Measurements from ENCODE around the gene SOX1.

Gene SOX1

DNA sequence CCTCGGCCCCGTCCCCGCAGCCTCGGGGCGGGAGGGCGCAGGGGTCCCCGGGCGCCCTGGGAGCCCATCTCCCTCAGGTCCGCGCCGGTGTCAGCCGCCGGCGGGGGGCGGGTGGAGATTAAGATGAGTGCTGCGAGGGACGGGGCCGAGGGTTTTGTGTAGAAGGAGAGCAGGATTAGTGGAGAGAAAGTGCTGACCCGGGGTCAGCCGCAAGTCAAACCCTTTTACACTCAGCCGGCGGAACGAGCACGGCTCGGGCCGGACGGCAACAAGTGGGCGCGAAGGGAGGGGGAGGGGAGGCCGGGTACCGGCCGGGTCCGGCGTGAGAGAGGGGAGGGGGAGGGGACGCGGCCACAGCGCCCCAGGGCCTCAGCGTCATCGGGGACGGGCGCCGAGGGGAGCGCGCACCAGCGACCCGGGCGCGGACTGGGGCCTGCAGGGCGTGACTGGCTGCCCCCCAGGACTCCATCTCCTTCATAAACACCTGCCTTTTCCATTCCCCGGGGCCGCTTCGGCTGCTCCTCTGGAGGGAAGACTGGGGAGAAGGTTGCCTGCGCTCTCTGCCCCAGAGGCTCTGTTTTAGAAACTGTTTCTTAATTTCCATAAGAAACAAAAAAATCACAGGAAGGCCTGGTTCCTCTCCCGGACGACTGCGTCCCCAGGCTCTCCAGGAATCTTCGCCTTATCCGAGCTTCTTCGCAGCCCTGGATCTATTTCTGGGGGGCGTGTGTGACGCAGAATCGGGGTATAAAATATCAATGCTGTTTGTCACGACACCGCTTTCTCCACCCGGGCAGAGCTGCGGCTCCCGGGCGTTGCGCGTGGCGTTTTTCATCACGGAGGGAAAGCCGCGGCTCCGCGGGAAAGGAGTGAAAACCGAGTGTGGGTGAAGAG is 6.5 kb downstream of the SOX1 start:
- DNase-seq (ENCODE audit: low spot score), result no peak

DNA sequence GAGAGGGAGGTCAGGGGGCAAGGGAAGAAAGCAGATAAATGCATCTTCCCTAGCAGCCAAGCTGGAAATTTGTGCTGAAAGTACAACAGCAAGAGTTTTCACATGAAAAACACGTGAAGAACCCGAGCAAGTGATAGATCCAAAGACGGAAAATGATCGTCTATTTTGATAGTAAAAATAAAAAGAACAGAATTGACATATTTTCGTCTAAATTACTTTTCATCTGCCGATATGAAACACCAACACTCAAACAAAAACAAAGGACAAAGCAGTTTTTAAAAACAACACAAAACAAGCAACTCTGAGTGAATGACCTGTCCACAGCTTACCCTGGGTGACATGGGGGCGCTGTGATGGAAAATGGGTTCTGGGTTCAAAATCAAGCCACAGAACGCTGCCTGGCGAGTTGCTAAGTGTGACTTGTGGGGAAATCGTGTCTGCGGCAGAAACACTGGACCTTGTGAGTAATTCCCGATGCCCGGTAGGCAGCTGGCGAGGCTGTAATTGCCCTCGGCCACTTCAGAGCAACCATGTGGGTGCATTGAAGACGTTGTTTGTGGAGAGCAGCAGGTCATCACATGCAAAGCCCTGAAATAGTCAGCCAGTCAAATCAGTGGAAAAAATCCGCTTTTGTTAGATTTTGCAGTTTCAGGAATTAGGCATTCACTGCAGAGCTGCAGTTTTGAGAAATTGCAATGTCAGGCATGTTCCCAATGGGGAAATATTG is 7.4 kb downstream of the SOX1 start:
- DNase-seq (ENCODE audit: low spot score), result no peak

DNA sequence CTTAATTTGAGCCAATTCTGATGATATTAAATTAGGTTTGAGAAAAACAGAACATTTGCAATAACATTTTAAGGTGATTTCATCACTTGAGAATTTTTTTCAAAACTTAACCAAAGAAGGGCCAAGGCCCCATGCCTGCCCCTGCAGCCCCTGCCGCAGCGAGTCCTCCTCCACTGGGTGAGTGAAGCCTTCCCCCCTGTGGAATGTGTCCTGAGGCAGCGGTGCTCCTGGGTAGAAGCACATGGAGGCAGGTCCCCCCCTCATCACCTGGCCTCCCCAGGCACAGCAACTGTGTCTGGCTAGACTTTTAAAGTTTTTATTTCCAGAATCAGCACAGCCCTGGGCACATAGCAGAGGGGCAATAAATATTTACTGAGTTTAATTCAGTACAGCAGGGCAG is 10.8 kb downstream of the SOX1 start:
- DNase-seq (ENCODE audit: low spot score), result no peak

DNA sequence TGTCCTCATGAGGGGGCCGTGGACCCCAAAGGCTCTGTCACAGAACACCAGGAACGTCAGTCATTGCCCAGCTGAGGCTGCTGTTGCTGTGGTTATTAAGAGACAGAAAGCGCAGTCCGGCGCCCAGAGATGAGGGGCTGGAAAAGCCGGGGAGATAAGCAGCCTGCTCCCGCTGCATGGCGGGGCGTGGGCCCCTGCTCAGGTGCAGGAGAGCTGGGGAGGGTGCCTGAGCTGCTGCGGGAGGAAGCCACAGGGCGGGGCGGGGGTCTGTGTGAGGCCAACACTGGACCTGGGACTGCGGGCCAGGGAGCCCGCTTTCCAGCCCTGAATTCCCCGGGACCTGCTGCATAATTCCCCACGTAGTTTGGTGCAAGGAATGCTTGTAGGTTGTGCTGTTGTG is 11.3 kb downstream of the SOX1 start:
- DNase-seq (ENCODE audit: low spot score), result no peak

DNA sequence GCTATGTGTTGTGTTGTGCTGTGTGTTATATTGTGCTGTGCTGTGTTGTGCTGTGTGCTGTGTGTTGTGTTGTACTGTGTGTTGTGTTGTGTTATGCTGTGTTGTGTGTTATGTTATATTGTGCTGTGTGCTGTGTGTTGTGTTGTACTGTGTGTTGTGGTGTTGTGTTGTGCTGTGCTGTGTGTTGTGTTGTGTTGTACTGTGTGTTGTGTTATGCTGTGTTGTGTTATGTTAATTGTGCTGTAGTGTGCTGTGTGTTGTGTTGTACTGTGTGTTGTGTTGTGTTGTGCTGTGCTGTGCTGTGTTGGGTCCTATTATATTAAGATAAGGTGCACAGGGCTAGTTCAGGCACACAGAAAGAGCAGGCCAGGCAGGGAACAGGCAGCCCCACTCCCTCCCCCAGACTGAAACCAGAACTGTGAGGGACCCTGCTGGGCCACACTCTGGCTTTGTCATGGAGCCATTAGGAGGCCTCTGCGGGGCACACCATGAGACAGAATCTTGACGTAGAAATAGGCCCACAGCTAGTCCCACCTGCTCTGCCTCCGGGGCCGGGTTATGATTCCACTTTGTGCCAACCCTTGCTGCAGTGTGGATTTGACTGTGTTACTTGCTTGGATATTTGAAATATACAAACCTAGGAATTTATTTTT is 12.1 kb downstream of the SOX1 start:
- no peak for DNase-seq (ENCODE audit: low spot score)

DNA sequence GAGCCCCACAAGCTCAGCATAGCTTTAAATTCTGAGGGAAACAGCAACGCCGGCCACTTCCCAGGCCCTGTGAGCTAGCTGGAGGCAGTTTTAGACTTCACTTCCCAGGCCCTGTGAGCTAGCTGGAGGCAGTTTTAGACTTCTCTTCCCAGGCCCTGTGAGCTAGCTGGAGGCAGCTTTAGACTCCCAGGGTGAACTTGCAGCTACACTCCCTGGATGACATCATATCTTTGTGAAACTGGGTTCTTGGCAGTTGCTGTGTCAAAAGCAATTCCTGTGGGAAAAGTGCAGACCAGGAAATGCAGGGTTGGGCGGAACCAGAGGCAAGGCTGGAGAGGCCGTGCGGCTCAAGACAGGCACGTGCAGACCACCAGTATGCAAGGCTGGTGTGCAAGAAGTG is 12.7 kb downstream of the SOX1 start:
- DNase-seq (ENCODE audit: low spot score), result no peak

DNA sequence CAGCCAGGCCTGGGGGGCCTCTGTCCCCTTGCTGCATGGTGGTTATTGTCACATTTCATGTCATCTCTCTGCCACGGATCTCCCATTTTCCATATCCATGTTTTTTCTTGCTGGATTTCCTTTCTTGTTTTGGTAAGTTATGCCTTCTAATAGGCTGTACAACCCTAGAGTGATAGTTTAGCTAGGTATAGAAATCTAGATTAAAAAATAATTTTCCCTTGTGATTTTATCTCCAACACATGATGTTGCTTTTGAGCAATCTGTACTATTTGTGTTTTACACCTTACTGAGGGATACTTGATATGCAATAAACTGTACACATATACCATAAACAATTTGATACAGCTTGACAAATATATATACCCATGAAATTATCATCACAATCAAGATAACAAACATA is 17.0 kb downstream of the SOX1 start:
- no peak for DNase-seq (ENCODE audit: low spot score)

DNA sequence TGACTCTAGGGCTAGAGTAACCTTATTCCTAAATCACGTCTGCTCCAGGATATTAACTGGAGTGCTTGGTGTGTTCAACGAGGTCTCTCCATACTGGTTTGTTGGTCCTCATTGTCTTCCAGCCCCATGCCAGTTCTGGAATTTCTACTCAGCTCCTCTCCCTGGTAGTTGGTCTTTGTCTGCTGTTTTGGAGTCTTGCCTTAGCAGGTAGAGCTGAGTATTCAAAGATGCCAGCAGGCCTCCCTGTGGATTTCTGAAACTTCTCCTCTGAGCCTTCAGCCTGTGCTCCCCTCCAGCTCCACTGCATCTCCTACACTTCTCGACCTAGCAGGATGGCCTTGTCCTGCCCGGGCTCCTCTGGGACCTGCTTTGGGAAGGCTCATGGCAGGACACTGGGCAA is 25.5 kb downstream of the SOX1 start:
- no peak for DNase-seq (ENCODE audit: low spot score)

DNA sequence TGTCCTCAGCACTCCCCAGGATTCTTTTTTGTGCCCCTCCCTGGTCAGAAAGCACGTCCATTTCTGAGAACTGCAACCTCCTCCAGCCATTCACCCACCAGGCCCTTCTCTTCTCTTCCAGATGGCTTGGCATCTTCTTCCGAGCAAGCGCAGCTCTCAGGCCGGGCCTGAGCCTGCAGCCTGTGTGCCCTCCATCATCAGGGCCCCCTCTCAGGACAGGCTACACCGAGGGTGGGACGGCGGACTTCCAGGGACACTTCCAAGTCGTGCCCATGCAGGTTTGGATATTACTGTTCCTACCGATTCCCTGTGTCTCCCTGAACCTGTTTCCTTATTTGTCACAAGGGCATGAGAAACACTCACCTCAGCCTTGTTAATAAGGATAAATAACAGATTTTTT is 28.4 kb downstream of the SOX1 start:
- no peak for DNase-seq (ENCODE audit: low spot score)

DNA sequence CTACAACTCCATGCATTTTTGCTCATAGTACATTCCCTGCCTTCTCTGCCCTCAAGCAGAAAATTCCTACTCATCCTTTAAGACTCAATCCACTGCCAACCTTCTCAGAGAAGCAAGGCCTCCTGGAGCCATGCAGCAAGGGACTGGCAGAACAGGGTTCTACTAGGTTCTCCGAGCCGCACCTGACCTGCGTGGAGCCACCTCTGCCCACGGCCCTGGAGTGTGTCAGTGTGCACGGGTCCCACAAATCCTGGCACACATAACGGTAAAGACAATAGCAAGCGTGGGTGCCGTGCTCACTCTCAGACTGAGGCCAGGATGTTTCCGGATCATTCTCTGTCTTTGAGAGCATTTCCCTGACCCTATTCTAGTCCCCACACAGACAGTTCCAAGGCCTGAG is 30.0 kb downstream of the SOX1 start:
- DNase-seq (ENCODE audit: low spot score), result no peak

DNA sequence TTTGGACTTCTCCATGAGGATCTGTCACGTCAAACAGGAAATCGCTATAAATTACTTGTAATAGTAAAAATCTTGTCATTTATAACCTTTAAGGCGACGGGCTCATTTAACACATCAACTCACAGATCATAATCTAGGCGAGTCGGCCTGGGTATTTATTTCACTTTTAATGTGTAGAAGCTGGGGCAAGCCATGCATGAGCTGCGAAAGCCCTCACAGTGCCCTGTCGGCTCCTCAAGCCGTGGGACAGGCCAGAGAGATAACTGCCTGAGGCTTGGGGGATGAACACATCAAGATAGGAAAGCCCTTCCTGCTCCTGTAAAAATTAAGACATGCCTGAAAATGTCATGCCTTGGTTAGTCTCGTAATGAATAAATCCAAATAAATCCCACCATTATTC is 30.8 kb downstream of the SOX1 start:
- no peak for DNase-seq (ENCODE audit: low spot score)

DNA sequence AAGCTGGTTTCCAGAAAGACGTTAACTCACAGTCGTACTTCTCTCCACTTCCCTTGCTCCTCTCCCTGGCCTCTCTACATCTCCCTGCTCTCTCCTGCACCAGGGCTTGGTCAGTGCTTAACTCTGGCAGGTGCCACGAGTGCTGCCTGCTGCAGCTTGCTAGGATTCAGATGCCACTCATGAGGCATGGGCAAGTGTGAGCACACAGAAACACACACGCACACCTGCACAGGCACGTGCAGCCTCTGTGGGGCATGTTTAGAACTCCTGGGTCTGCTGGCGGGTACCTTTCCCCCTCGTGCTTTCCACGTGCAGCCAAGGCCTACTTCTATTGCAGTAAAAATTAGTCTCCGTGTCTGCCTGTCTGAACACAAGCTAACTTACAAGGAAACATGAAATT is 31.8 kb downstream of the SOX1 start:
- no peak for DNase-seq (ENCODE audit: low spot score)

DNA sequence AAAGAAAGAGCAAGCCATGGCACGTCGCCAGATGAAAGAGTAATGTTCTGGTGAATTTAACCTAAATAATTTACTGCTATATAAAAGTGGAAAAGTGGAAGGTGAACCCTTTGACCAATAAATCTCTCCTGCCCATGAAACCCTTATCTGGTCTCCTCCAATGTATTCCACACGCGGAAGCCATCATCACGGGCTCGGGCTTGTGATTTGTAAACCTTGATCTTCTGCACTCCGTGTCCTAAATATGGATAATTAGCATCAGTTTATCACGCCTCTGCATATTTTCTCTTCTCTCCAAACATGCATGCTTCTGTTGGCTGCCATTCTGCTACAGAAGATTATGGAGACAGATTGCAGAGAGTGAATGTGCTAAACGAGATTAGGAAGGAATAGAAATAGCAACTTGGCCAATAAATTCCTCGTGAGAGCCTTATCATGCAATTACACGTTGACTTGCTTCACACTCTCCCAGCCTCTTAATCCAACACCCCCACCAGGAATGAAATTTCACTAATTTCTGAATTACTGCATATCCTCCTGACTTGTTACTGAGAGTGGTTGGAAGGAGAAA is 34.5 kb downstream of the SOX1 start:
- no peak for DNase-seq (ENCODE audit: low spot score)

DNA sequence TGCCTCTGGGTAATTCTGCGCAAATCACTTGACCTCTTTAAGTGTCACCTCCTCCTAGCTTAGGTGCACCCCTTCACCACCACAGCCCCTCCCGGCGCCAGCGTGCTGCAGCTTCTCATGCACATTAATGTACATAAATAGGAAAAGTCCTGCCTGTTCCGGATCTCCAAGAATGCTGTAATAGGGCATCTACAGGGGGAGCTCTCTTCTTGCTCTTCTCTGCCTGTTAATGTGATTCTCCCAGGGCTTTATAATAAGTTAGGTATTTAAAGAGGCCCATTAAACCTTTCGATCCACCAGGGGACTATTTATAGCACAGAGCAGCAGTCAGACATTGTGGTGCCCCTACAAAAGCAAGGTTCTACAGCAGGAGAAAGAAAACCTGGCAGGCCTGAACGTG is 35.3 kb downstream of the SOX1 start:
- DNase-seq (ENCODE audit: low spot score), result peak; percentile 8

DNA sequence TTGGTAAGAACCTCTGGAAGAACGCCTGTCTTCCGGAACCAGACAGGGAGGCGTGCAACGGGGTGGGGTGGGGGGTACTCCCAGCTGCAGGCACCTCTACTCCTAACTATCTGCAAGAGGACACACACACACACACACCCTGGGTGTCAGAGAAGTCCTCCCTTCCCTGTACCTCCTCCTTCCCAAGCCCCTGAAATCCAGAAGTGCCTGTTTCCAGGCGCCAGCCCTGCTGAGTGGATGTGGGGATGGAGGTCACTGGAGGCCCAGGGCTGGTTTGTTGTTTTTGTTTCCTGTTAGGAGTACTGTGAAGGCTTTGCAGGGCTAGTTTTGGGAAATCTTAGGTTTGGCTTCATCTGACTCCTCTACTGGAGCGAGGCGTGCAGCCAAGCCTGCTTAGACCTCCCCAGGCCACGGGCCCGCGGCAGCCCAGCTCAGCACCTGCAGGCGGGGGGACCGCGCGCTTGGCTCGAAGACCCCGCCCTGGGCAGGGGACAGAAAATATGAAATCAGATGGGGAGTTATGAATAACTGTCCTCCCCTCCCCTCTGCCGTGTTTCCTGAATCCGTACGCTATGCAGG is 36.4 kb downstream of the SOX1 start:
- DNase-seq (ENCODE audit: low spot score), result no peak

DNA sequence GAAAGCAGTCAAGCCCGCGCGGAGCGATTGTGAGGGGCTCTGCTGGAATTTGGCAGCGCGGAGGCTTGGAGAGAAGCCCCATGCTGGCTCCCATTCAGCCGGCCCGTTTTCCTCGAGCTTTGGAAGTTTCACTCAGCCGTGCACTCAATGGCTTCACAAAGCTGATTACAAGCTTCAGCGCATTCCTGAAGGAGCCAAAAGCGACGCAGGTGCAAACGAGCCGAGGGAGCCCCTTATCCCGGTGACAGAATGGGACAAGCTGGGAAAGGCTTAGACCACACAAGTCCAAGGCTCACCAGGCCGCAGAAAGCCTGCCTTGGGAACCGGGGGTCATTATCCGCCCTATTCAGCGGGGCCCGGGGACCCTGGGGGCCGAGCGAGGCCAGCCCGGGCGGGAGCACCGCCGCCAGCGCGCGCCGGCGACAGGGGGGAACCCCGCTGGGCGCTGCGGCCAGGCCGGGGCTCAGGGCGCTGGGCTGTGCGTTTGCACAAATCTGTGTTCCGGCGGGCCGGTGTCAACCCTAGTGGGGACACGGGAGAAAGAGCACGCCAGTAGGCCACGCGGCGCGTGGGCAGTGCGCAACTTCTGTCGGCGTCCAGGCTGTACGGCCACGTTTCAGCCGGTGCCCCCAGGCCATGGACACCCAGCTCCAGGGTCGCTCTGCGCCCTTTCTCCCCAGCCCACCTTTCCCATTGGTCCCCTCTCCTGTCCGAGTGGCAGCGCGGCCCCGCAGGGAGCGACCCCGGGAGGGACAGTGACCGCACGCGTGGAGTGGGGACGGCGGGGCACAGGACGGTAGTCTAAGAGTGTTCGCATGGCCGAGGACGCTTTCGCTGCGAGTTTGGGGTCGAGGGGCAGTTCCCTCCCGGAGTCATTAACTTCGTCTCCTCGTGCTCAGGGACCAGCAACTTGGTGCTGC is 37.3 kb downstream of the SOX1 start:
- DNase-seq (ENCODE audit: low spot score), result no peak

DNA sequence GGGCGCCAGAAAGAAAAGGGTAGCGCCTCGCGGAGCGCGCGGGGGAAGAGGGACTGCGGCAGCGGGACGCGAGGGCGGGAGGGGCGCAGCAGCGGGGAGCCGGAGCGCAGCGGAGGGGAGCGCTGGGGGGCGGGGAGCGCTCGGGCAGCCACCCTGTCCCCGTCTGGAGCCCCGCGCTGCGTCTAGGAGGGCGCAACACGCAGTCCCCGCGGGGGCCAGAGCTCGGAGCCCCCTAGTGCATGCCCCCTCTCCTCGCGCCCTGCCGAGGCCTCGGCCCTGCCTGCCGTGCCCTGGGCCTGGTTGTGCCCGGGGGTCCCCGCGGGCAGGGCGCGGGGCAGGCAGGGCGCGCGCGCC is 37.9 kb downstream of the SOX1 start:
- no peak for DNase-seq (ENCODE audit: low spot score)

DNA sequence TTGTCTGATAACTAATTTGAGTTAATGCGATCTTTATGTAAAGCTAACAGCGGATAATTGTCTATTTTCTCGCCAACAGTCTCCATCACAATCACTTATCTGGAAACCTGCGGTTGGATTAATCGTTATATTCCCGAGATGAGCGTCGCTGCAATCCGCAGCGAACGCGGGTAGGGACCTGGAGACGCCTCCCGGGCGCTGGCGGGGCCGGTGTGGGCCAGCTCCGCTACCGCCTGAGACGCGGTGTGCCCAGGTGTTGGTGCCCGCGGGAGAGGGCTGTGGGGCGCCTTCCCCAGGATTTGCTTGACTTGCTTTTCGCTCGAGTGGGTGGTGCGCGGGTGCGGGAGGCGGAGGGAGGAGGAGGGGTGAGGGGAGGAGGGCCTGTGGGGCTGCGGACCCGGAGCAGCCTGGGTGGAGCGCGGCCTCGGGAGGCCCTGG is 38.3 kb downstream of the SOX1 start:
- no peak for DNase-seq (ENCODE audit: low spot score)

DNA sequence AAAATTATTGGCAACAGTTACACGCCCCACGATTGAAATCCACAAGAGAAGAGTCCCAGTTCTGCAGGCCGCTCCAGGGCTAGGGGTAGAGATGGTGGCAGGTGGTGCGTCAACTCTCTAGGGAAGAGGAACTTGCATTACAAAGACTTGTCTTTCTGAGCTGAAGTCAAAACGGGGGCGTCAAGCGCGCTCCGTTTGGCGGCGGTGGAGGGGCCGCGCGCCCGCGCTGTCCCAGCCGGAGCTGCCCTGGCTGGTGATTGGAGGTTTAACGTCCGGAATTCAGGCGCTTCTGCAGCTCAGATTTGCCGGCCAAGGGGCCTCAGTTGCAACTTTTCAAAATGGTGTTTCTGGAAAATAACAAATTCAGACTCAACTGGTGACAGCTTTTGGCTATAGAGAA is 38.9 kb downstream of the SOX1 start:
- DNase-seq (ENCODE audit: low spot score), result no peak

DNA sequence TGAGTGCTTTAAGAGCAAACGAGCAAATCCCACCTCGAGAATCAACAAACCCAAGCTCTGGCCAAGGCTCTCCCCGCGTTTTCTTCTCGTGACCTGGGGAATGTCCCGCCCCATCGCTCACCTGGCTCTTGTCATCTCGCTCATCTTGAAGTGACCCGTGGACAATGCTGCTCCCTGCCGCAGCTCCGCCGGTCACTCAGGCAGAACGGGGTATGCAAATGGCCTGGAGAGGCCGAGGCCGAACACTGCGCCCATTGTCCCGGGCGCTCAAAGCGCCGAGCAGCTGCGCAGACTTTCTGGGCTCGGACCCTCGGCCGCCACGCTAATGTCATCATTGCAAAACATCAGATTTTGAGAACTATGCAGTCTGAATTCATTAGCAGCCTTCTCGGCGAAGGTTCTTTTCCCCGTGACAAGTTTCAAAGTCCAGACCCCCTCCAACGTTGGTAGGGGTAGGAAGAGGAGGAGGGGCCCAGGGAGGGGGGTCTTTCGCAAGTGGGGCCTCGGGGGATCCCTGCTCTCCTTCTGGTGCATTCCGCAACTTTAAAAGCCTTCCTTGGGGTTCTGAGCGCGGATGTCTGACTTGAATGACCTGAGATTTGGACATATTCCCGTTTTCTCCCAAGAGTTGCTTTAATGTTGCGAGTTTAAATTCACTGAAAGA is 39.7 kb downstream of the SOX1 start:
- DNase-seq (ENCODE audit: low spot score), result no peak

DNA sequence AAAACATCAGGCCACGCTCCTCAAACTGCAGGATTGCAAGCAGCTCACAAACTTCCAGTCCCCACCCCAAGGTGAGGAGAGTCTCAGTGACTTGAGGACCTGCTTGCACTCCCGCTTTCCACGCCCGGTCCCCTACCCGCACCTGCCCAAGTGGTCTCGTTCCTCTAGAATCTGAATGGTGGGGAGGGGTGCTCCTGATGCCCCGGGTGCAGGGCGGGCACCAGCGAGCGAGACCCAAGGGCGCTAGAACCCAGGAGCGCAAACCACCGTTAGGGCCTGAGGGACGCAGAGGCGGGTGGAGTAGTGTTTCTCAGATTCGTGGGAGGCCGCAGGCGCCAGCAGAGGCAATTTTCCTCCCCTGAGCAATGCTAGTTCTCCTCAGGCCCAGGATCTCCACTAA is 40.3 kb downstream of the SOX1 start:
- DNase-seq (ENCODE audit: low spot score), result no peak

All from COLO829 (cell line).